Measurements from ENCODE around the gene MYL2.
"Not testable (repeated sequence)": the region's sequence is repeated elsewhere in the genome, so short reads cannot be mapped to it uniquely, and the experiment has no call there.

Gene MYL2, protein sequence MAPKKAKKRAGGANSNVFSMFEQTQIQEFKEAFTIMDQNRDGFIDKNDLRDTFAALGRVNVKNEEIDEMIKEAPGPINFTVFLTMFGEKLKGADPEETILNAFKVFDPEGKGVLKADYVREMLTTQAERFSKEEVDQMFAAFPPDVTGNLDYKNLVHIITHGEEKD

DNA sequence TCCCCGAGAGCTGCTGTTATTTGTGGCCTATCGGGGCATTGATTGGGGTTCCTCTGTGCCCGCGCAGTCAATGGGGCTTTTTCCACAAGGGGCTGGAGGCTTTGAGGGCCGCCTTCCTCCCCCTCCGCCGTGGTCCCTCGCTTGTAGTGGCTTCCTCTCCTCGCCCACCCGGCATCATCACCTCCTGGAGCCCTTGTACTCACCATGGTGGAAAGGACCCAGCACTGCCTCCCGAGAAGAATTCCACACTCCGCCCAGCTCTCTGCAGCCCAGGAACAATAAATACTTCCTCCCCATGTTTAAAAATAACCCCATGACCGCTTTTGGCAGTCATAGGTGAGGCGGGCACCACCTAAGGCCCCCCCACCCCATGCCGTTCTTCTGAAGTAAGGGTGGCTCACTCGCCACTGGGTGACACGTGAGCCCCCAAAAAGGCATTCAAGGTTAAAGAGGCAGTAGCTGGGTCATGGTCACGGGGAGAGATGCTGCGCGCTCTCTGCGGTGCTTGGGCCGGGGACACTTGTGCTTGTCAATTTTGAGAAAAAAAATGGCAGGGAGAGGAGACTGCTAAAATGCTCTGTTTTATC lies at the start of gene MYL2:
MYL2 (minus strand) TSS at position 256 of the 587 bp plus-strand sequence; CDS start at position 206, 50 bp downstream.
- DNase-seq (ENCODE audit: low read depth in 2 of 2): no peak

DNA sequence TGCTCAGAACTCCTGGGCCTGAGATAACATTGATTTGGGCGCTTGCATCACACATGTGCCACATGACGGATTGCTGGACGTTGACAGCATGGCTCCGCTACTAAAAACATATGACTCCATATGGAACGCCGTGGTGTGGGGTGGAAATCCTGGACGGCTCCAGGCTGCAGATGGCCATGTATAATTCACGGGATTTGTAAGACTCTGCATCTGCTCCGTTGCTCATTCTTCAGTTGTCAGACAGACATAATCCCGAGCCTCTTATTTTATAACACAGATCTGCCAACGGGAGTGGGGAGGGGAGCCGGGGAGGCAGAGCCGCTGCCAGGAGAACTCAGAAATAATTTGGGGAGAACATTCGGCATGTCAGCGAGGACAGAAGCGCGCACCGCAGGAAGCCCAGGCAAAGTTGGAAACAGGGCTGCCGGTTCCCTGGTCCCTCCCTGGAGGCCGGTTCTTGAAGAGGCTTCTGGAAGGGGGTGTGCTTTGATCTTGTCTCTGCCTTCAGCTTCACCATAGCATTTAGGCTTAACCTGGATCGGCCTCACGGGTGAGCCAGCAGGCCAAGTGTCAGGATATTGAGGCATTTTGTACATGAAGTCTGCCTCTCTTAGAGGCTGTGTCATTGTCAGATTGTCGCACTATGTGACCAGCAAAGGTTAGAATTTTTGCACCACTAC lies 45.8 kb upstream of the MYL2 start:
- no peak for DNase-seq (ENCODE audit: low read depth in 2 of 2)

DNA sequence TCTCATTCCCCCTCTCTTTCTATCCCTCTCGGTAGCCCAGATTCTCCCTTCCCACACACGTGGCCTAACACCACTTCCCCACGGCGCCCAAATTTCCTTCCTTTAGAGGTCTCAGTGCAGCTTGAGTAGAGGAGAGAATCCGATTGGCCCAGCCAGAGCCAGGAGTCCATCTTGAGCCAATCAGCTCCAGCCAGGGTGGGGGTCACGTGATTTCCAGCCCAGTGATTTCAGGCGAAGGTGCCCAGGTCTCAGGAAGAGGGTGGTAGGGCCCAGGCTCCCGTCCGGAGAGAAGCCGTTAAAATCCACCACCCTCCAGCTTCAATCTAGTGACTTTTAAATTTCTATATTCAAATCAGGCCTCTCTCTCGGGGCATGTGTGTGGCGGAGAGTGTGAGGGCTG lies 45.2 kb upstream of the MYL2 start:
- no peak for DNase-seq (ENCODE audit: low read depth in 2 of 2)

DNA sequence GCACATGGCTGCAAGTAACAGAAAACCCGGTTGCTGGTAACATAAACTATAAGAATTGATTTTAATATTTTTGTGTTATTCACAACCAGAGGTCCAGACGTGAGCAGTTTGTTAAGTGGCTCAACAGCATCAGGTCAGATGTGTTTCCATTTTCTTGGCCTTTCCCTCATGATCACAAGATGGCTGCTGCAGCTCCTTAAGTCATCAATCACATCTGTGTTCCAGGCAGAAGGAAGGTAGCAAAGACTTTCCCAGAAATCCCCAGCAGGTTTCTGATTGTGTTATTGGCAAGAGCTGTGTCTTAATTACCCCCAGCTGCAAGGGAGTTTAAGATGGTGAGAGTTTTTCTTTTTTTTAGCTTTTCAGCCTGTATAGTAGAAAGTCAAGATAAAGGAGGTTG lies 40.4 kb upstream of the MYL2 start:
- no peak for DNase-seq (ENCODE audit: low read depth in 2 of 2)

- DNase-seq (ENCODE audit: low read depth in 2 of 2): no peak
Measured at GRCh38 chr12:110957652-110958051, 37.3 kb upstream of the MYL2 start.

DNA sequence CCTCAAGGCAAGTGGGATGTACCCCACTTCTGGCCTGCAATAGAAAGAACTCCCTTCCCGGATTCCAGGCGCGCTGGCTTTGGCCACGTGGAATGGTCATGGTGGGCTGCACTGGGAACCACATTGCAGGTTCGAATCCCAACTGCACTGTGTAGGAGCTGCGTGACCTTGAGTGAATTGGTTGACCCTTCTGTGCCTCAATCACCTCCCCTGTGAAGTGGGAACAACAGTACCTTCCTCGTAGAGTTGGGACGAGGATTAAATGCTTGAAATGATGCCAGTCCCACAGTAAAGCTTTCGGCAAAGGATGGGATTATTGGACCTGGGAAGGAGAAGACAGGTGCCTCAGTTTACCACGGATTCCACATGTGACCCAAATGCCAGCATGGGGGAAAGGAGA lies 36.8 kb upstream of the MYL2 start:
- no peak for DNase-seq (ENCODE audit: low read depth in 2 of 2)

- DNase-seq (ENCODE audit: low read depth in 2 of 2): not testable (repeated sequence)
Measured at GRCh38 chr12:110950867-110951266, 30.5 kb upstream of the MYL2 start.

DNA sequence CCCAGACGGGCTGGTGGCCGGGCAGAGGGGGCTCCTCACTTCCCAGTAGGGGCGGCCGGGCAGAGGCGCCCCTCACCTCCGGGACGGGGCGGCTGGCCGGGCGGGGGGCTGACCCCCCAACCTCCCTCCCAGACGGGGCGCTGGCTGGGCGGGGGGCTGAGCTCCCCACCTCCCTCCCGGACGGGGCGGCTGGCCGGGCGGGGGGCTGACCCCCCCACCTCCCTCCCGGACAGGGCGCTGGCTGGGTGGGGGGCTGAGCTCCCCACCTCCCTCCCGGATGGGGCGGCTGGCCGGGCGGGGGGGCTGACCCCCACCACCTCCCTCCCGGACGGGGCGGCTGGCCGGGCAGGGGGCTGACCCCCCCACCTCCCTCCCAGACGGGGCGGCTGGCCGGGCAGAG lies 30.1 kb upstream of the MYL2 start:
- not testable (repeated sequence) for DNase-seq (ENCODE audit: low read depth in 2 of 2)

GRCh38 chr12:110948041-110948440 lies 27.7 kb upstream of the MYL2 start:
- no peak for DNase-seq (ENCODE audit: low read depth in 2 of 2)

- no peak for DNase-seq (ENCODE audit: low read depth in 2 of 2)
Measured at GRCh38 chr12:110943373-110943772, 23.0 kb upstream of the MYL2 start.

GRCh38 chr12:110941391-110941790 lies 21.0 kb upstream of the MYL2 start:
- no peak for DNase-seq (ENCODE audit: low read depth in 2 of 2)

DNA sequence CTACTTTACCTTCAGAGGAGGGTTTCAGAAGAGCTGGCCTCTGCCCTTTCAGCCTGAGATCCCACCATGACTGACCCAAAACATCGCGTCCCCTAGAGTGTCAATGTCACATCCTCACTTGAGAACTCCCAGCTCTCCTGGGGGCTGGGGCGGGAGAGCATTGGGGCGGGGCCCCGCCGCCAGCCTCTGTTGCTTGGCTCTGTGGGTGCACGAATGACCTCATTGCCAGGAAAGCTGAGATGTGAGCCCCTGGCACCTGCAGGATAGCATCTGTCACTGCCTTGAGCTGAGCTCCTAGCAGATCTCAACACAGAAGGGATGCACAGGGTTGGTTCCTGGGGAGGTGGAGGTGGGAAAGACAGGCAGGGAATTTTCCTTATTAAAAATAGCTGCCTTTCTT lies 20.6 kb upstream of the MYL2 start:
- DNase-seq (ENCODE audit: low read depth in 2 of 2): no peak

DNA sequence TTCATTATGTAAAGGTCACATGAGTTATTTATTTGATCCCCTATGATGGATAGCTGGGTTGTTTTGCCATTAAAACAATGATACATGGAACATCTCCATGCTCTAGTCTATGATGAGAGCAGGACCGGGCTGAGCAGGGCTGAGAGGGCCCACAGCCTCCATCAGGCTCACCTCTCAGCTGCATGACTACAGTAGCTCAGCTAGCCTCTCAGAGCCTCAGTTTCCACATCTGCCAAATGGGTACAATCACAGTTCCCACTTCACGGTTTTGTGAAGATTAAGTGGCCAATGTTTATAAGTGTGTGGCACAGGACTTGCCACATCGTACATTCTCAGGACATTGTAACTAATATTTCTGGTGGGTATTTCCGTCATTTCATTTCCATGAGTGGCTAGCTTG lies 19.9 kb upstream of the MYL2 start:
- DNase-seq (ENCODE audit: low read depth in 2 of 2): no peak

- peak; percentile 24 to 35 for DNase-seq (ENCODE audit: low read depth in 2 of 2)
Measured at GRCh38 chr12:110937104-110937641, 16.8 kb upstream of the MYL2 start.

DNA sequence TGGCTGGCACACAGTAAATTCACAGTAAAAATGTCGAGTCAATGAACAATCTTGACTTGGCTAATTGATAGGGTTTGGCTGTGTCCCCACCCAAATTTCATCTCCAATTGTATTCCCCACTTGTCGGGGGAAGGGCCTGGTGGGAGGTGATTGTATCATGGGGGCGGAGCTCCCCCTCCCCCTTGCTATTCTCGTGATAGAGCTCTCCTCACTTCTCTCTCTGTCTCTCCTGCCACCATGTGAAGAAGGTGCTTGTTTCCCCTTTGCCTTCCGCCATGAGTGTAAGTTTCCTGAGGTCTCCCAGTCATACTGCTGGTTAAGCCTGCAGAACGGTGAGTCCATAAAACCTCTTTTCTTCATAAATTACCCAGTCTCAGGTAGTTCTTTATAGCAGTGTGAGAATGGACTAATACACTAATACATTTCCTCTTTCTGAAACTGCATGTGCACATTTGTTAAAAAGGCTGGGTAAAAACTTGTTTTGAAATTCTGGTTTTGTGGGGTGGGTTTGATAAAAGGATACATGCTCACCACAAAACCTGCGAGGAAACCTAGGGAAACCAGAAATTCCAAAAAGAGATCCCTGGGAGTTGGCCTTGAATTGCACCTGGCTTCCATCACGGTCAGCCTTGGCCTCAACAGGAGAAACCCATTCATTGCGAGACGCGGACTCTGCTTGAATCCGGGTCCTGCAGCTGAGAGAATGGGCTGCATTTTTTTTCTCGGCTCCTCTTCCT lies 16.2 kb upstream of the MYL2 start:
- DNase-seq (ENCODE audit: low read depth in 2 of 2): no peak

- no peak for DNase-seq (ENCODE audit: low read depth in 2 of 2)
Measured at GRCh38 chr12:110935588-110935987, 15.2 kb upstream of the MYL2 start.

- no peak for DNase-seq (ENCODE audit: low read depth in 2 of 2)
Measured at GRCh38 chr12:110934093-110934852, 13.9 kb upstream of the MYL2 start.

DNA sequence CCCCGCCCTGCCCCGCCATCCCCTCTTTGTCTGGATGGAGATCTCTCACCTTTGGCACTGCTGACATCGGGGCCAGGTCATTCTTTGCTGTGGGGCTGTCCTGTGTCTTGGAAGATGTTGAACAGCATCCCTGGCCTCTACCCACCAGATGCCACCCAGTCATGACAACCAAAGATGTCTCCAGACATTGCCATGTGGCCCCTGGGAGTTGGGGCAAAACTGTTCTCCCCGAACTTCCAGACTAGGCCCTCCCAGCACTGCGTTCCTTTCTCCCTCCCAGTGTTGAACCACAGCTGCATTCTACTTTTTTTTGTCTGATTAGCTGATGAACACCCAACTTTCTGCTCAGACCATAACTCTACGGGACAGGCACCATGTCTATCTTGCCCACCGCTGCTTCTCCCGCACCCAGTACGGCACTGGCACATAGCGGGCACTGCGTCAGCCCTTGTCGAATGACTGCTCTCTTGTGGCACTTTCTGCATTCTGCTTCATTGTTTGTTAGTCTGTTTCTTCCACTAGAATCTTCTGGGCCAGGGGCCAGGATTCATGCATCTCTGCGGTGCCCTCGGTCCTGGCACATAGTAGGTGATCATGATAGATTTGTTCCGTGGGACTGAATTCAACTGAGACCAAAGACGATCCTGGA lies 13.1 kb upstream of the MYL2 start:
- no peak for DNase-seq (ENCODE audit: low read depth in 2 of 2)

- no peak for DNase-seq (ENCODE audit: low read depth in 2 of 2)
Measured at GRCh38 chr12:110932046-110932445, 11.7 kb upstream of the MYL2 start.

GRCh38 chr12:110931315-110931728 lies 10.9 kb upstream of the MYL2 start:
- no peak for DNase-seq (ENCODE audit: low read depth in 2 of 2)

Data from stimulated activated CD8-positive, alpha-beta memory T cell treated with anti-CD3 and anti-CD28 coated beads, Interleukin-7, amount 100 ng/mL, for 1 hour (primary cell).